CD8-positive, alpha-beta memory T cell (primary cell): ENCODE measurements around the gene KLHL22. TPM values are rescaled to one million over a fixed set of nuclear protein-coding genes. Genes with fewer than 3 reads are reported as not detected.
A peak's percentile ranks its signal among the peaks of the same experiment; 100 is the strongest.

Source experiments
- CTCF ChIA-PET: fragments of 350-600 bp; sonication (Branson Sonifier 250); formaldehyde crosslinking; loops from one replicate; lab custom pipeline; 2021; ENCODE audit warnings: antibody characterized with exemption; lab: Charles Lee
- POLR2A ChIA-PET: fragments of 350-600 bp; sonication (Branson Sonifier 250); formaldehyde crosslinking; loops from one replicate; lab custom pipeline; 2021; ENCODE audit warnings: antibody characterized with exemption; lab: Charles Lee
- DNase-seq, 5 donors: peaks; one replicate each; pipeline versions ENCODE4 v3.0.0 to v3.0.0-alpha.2; 2020 to 2022; ENCODE audit warnings: mixed read lengths in 1 of 5
- H3K27ac ChIP-seq: one replicate; pipeline ENCODE4 v1.7.0; 2013; ENCODE audit warnings: low read depth, mild to moderate bottlenecking, low read length, moderate library complexity
- H3K27me3 ChIP-seq: 2 replicates; pipeline ENCODE4 v1.7.0; 2013; ENCODE audit warnings: low read length, mild to moderate bottlenecking; ENCODE audit not compliant: insufficient read depth, poor library complexity, severe bottlenecking
- H3K36me3 ChIP-seq: 2 replicates; pipeline ENCODE4 v1.7.0; 2013; ENCODE audit warnings: mild to moderate bottlenecking, low read length, moderate library complexity; ENCODE audit not compliant: insufficient read depth
- H3K4me1 ChIP-seq: 2 replicates; pipeline ENCODE4 v1.7.0; 2013; ENCODE audit warnings: mild to moderate bottlenecking, low read length, moderate library complexity; ENCODE audit not compliant: insufficient read depth
- H3K4me3 ChIP-seq: 2 replicates; pipeline ENCODE4 v1.7.0; 2013; ENCODE audit warnings: mild to moderate bottlenecking, low read length
- H3K9me3 ChIP-seq: 2 replicates; pipeline ENCODE4 v1.7.0; 2013; ENCODE audit warnings: mild to moderate bottlenecking, low read length
- H3K27ac Mint-ChIP-seq, 8 donors: one replicate each; pipeline ENCODE4 v1.8.0; 2020 to 2021; ENCODE audit warnings: mixed read lengths in 8 of 8, mild to moderate bottlenecking in 6 of 8, inconsistent platforms in 3 of 8, moderate library complexity in 3 of 8
- H3K27me3 Mint-ChIP-seq, 2 donors: one replicate each; pipeline ENCODE4 v1.8.0; 2020 to 2021; ENCODE audit warnings: mixed read lengths in 2 of 2, mild to moderate bottlenecking in 1 of 2, moderate library complexity in 1 of 2
- H3K36me3 Mint-ChIP-seq, 3 donors: one replicate each; pipeline ENCODE4 v1.8.0; 2020 to 2021; ENCODE audit warnings: mixed read lengths in 3 of 3, inconsistent platforms in 1 of 3, mild to moderate bottlenecking in 1 of 3
- H3K4me1 Mint-ChIP-seq, 3 donors: one replicate each; pipeline ENCODE4 v1.8.0; 2020 to 2021; ENCODE audit warnings: mixed read lengths in 3 of 3, inconsistent platforms in 1 of 3, mild to moderate bottlenecking in 1 of 3
- H3K4me3 Mint-ChIP-seq, 7 donors: one replicate each; pipeline ENCODE4 v1.8.0; 2020 to 2021; ENCODE audit warnings: mixed read lengths in 7 of 7, mild to moderate bottlenecking in 6 of 7, moderate library complexity in 4 of 7, inconsistent platforms in 2 of 7
- H3K9me3 Mint-ChIP-seq, 5 donors: one replicate each; pipeline ENCODE4 v1.8.0; 2020 to 2022; ENCODE audit warnings: mixed read lengths in 5 of 5, mild to moderate bottlenecking in 3 of 5, moderate library complexity in 2 of 5, inconsistent platforms in 1 of 5
- polyA plus RNA-seq: library from polyadenylated mRNA; unstranded; fragments of 300-500 nt; fragmentation: Illumina TruSeq; gene quantifications from one replicate; pipeline ENCODE4 v1.2.3, GENCODE V29; 2021
- total RNA-seq, 2 experiments: library from RNA; stranded (reverse); gene quantifications; one replicate each; pipeline ENCODE4 v1.2.3, GENCODE V29; 2021

Gene KLHL22
- total and polyA plus RNA-seq, 3 experiments from 2014 or later: 17.2 to 25.4 (median 17.6) TPM

DNA sequence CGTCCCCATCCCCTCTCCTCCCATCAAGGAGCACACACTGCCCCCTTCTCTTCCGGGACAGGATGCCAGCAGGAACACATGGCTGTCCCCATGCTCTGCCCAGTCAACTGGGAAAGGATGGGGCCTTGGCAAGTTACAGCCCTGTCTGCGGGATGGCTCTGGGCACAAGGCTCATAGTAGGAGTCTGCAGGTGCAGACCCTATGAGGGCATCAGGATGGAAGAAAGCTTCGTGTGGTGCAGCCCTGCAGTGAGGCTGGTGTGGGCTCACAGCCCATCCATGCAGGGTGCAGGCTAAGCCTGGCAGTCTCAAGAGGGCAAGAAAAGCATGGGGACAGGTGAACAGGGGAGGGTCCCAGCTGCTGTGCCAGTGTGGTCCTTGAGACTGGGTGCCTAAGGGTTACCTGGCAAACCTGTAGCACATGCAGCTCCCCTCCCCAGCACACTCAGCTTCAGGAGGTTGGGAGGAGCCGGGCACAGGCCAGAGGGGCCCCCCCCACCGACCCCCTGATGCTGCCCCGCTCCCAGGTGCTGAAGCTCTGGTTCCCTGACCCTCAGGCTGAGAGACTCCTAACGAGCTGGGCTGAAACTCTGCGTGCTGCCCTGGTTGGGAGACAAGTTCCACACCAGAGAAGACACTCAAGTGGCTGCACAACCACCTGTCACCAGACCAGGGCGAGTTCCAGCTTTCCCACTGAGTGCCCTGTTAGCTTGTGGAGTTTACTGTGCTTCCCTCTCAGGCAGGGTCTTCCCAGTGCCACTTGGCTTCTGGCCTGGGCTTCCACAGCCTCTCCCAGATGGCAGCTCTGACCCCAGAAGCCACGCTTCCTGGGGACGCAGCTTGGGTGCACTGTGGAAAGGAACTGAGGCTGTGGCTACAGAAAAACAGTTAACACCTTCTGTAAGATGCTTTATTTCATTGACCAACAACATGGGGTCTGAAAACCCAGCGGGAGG lies 54.7 kb downstream of the KLHL22 start:
- ChIA-PET POLR2A (no interaction called here), CTCF (interaction anchor here (0.9 to 1.3 kb wide), 3 partner anchors 8 to 15 kb away, joined by 3 read pairs; no protein-coding TSS in a partner anchor)
- Histone ChIP-seq H3K27me3 (peaks cover 19% of the 10 kb centered on the region), H3K36me3 (peaks cover 7% of the 10 kb centered on the region), H3K4me1 (peaks cover 13% of the 10 kb centered on the region), H3K4me3 (no peak overlapping the region), H3K27ac (no peak overlapping the region), H3K9me3 (no peaks in the 10 kb centered on the region)
- no peaks in the 10 kb centered on the region for H3K9me3 Mint-ChIP-seq
- peak overlapping the region in 2 of 8 donors; percentile 27 to 72 for H3K27ac Mint-ChIP-seq
- peaks cover 14 to 15% of the 10 kb centered on the region in 2 donors for H3K27me3 Mint-ChIP-seq
- H3K4me3 Mint-ChIP-seq: no peak overlapping the region
- peak in 1 of 5 donors; percentile 35 for DNase-seq
- peaks cover 11 to 16% (median 13%) of the 10 kb centered on the region in 3 donors for H3K4me1 Mint-ChIP-seq
- peaks cover 6 to 34% (median 6%) of the 10 kb centered on the region in 3 donors for H3K36me3 Mint-ChIP-seq

GRCh38 chr22:20439928-20440575 lies 55.5 kb downstream of the KLHL22 start:
- H3K9me3 ChIP-seq: no peaks in the 10 kb centered on the region
- peaks cover 7% of the 10 kb centered on the region for H3K36me3 ChIP-seq
- Mint-ChIP-seq H3K36me3 (peaks cover 6 to 27% (median 6%) of the 10 kb centered on the region in 3 donors), H3K27ac (no peak overlapping the region), H3K9me3 (no peaks in the 10 kb centered on the region), H3K27me3 (peaks cover 22 to 24% of the 10 kb centered on the region in 2 donors), H3K4me1 (peaks cover 11 to 20% (median 13%) of the 10 kb centered on the region in 3 donors), H3K4me3 (no peak overlapping the region)
- H3K27me3 ChIP-seq: peaks cover 28% of the 10 kb centered on the region
- peak in 1 of 5 donors; percentile 18 for DNase-seq
- H3K4me3 ChIP-seq: no peak overlapping the region
- peaks cover 13% of the 10 kb centered on the region for H3K4me1 ChIP-seq
- ChIA-PET POLR2A (no interaction called here), CTCF (no interaction called here)
- no peak overlapping the region for H3K27ac ChIP-seq

- no peaks in the 10 kb centered on the region for H3K9me3 Mint-ChIP-seq
- Histone ChIP-seq H3K9me3 (no peaks in the 10 kb centered on the region), H3K27me3 (peaks cover 33% of the 10 kb centered on the region), H3K27ac (no peak overlapping the region), H3K4me1 (peaks cover 13% of the 10 kb centered on the region), H3K4me3 (no peak overlapping the region), H3K36me3 (peaks cover 4% of the 10 kb centered on the region)
- peaks cover 11 to 20% (median 13%) of the 10 kb centered on the region in 3 donors for H3K4me1 Mint-ChIP-seq
- peaks cover 27 to 29% of the 10 kb centered on the region in 2 donors for H3K27me3 Mint-ChIP-seq
- peak overlapping the region in 1 of 7 donors; percentile 65 for H3K4me3 Mint-ChIP-seq
- POLR2A ChIA-PET: no interaction called here
- DNase-seq: no peak
- no peak overlapping the region for H3K27ac Mint-ChIP-seq
- CTCF ChIA-PET: no interaction called here
- peaks cover 6 to 22% (median 6%) of the 10 kb centered on the region in 3 donors for H3K36me3 Mint-ChIP-seq
Observed at GRCh38 chr22:20439556-20439927, 56.1 kb downstream of the KLHL22 start.

- POLR2A ChIA-PET: no interaction called here
- H3K4me3 Mint-ChIP-seq: peak overlapping the region; percentile 33 to 75 (median 45)
- H3K27ac Mint-ChIP-seq: peak overlapping the region in 3 of 8 donors; percentile 5 to 68 (median 22)
Observed at GRCh38 chr22:20438678-20439492, 56.7 kb downstream of the KLHL22 start.

DNA sequence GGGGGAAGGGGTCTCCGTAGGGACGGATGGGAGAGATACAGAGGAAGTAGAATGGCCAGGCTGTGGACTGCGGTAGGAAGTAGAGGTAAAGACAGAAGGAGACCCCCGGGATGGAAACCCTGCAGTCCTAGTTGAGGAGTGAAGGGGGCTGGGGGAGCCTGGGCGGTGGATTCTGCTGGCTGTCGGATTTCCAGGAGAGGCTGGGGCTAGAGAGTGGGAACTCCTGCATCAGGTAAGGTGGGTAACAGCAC lies 57.2 kb downstream of the KLHL22 start:
- Histone ChIP-seq H3K4me1 (peaks cover 13% of the 10 kb centered on the region), H3K27me3 (peaks cover 35% of the 10 kb centered on the region), H3K4me3 (no peak overlapping the region), H3K27ac (no peak overlapping the region), H3K36me3 (no peaks in the 10 kb centered on the region), H3K9me3 (no peaks in the 10 kb centered on the region)
- Mint-ChIP-seq H3K27me3 (peaks cover 33 to 34% of the 10 kb centered on the region in 2 donors), H3K9me3 (no peaks in the 10 kb centered on the region), H3K36me3 (peaks cover 2 to 16% (median 3%) of the 10 kb centered on the region in 3 donors), H3K27ac (peak overlapping the region in 2 of 8 donors; percentile 5 to 22), H3K4me1 (peaks cover 11 to 20% (median 13%) of the 10 kb centered on the region in 3 donors), H3K4me3 (peak overlapping the region; percentile 33 to 75 (median 45))
- DNase-seq: no peak
- ChIA-PET POLR2A (no interaction called here), CTCF (no interaction called here)

More at GRCh38 chr22:20438678-20439492, 56.7 kb downstream of the KLHL22 start:
- H3K27me3 Mint-ChIP-seq: peaks cover 32 to 33% of the 10 kb centered on the region in 2 donors
- H3K4me1 ChIP-seq: peaks cover 13% of the 10 kb centered on the region
- H3K27me3 ChIP-seq: peaks cover 35% of the 10 kb centered on the region
- CTCF ChIA-PET: no interaction called here
- H3K4me1 Mint-ChIP-seq: peaks cover 11 to 20% (median 13%) of the 10 kb centered on the region in 3 donors
- DNase-seq: peak in 1 of 5 donors; percentile 33
- H3K9me3 Mint-ChIP-seq: no peaks in the 10 kb centered on the region
- H3K36me3 ChIP-seq: no peaks in the 10 kb centered on the region
- H3K9me3 ChIP-seq: no peaks in the 10 kb centered on the region
- no peak overlapping the region for H3K27ac ChIP-seq
- no peak overlapping the region for H3K4me3 ChIP-seq
- H3K36me3 Mint-ChIP-seq: peaks cover 2 to 16% (median 3%) of the 10 kb centered on the region in 3 donors

GRCh38 chr22:20437613-20438426 lies 57.8 kb downstream of the KLHL22 start, which contains the start of gene SCARF2:
SCARF2 (minus strand) TSS chr22:20437825; CDS start chr22:20437754, 71 bp downstream.
- Histone ChIP-seq H3K4me1 (peaks cover 13% of the 10 kb centered on the region), H3K27ac (no peak within 1 kb of the TSS), H3K27me3 (peaks cover 35% of the 10 kb centered on the region), H3K4me3 (peak within 1 kb of the TSS; percentile 27), H3K36me3 (no peaks in the 10 kb centered on the region), H3K9me3 (no peaks in the 10 kb centered on the region)
- ChIA-PET POLR2A (no interaction called here), CTCF (no interaction called here)
- peaks cover 35 to 36% of the 10 kb centered on the region in 2 donors for H3K27me3 Mint-ChIP-seq
- H3K4me1 Mint-ChIP-seq: peaks cover 11 to 20% (median 13%) of the 10 kb centered on the region in 3 donors
- no peaks in the 10 kb centered on the region for H3K9me3 Mint-ChIP-seq
- peak within 1 kb of the TSS in 4 of 8 donors; percentile 28 to 79 (median 52) for H3K27ac Mint-ChIP-seq
- H3K36me3 Mint-ChIP-seq: peaks cover 2 to 11% (median 3%) of the 10 kb centered on the region in 3 donors
- DNase-seq: peak in 1 of 5 donors; percentile 47
- peak within 1 kb of the TSS; percentile 72 to 89 (median 83) for H3K4me3 Mint-ChIP-seq
